GM12874 (cell line): Measurements from ENCODE around the gene CAVIN2.

ENCODE experiments used
- CTCF ChIP-seq: IDR thresholded peaks from 2 replicates; pipeline ENCODE4 v1.5.1; 2011; ENCODE audit warnings: low read depth, mild to moderate bottlenecking, control low read depth, low read length, moderate library complexity; ENCODE audit not compliant: insufficient read depth

CAVIN2 gene

GRCh38 chr2:191846515-191847476 is at the start of gene CAVIN2:
Gene CAVIN2, minus strand, starts transcription at chr2:191847088. Its CDS starts 163 bp downstream, at chr2:191846925.
- TF ChIP-seq CTCF, result no peak

GRCh38 chr2:191895743-191896142 is 48.9 kb upstream of the CAVIN2 start:
- no peak for TF ChIP-seq CTCF

GRCh38 chr2:191895195-191895594 is 48.3 kb upstream of the CAVIN2 start:
- no peak for TF ChIP-seq CTCF

- no peak for TF ChIP-seq CTCF
Observed at GRCh38 chr2:191894681-191895147, 47.8 kb upstream of the CAVIN2 start.

- TF ChIP-seq CTCF, result no peak
Observed at GRCh38 chr2:191892391-191892790, 45.5 kb upstream of the CAVIN2 start.

- TF ChIP-seq CTCF, result no peak
Observed at GRCh38 chr2:191891656-191892055, 44.8 kb upstream of the CAVIN2 start.

- TF ChIP-seq CTCF, result no peak
Observed at GRCh38 chr2:191889931-191890330, 43.0 kb upstream of the CAVIN2 start.
